Measurements from ENCODE around the gene NACC2.

Gene NACC2

GRCh38 chr9:136127313-136127712 lies 32.2 kb upstream of the NACC2 start:
- DNase-seq: no peak

GRCh38 chr9:136124976-136125692 lies 30.0 kb upstream of the NACC2 start:
- DNase-seq: no peak

- DNase-seq: peak; percentile 64
These were observed 27.6 kb upstream of the NACC2 start for GRCh38 chr9:136122425-136123383.

GRCh38 chr9:136121801-136122200 lies 26.7 kb upstream of the NACC2 start:
- DNase-seq: no peak

- DNase-seq: no peak
These were observed 25.4 kb upstream of the NACC2 start for GRCh38 chr9:136120438-136120844.

- no peak for DNase-seq
These were observed 24.8 kb upstream of the NACC2 start for GRCh38 chr9:136119883-136120393.

GRCh38 chr9:136119061-136119882 lies 24.2 kb upstream of the NACC2 start:
- DNase-seq: no peak

GRCh38 chr9:136118320-136119060 lies 23.4 kb upstream of the NACC2 start, which contains the start of gene TMEM250:
Gene TMEM250 (minus strand): TSS chr9:136118875. CDS start chr9:136116900, 1,975 bp downstream.
- DNase-seq: peak; percentile 94

- DNase-seq: no peak
These were observed 22.8 kb upstream of the NACC2 start for GRCh38 chr9:136117916-136118319.

GRCh38 chr9:136117291-136117915 lies 22.3 kb upstream of the NACC2 start:
- DNase-seq: no peak

- no peak for DNase-seq
These were observed 21.4 kb upstream of the NACC2 start for GRCh38 chr9:136116360-136117098.

- DNase-seq: no peak
These were observed 20.7 kb upstream of the NACC2 start for GRCh38 chr9:136115641-136116359.

- no peak for DNase-seq
These were observed 20.1 kb upstream of the NACC2 start for GRCh38 chr9:136115206-136115605.

- no peak for DNase-seq
These were observed 19.5 kb upstream of the NACC2 start for GRCh38 chr9:136114610-136115009.

- DNase-seq: no peak
These were observed 17.5 kb upstream of the NACC2 start for GRCh38 chr9:136112541-136112940.

GRCh38 chr9:136111910-136112309 lies 16.8 kb upstream of the NACC2 start:
- no peak for DNase-seq

GRCh38 chr9:136111190-136111589 lies 16.1 kb upstream of the NACC2 start:
- DNase-seq: no peak

GRCh38 chr9:136110082-136111061 lies 15.3 kb upstream of the NACC2 start:
- no peak for DNase-seq
